Osteocyte (in vitro differentiated cells): ENCODE data around the gene MAN1A2. TPM values are rescaled to one million over a fixed set of nuclear protein-coding genes. Genes with fewer than 3 reads are reported as not detected.

Experiments used
- DNase-seq: peaks from one replicate; pipeline ENCODE4 v3.0.0; 2021; ENCODE audit warnings: mixed read lengths; ENCODE audit not compliant: unreplicated experiment; ENCODE audit errors: extremely low spot score
- H3K27ac Mint-ChIP-seq: one replicate; pipeline ENCODE4 v1.8.0; 2021; ENCODE audit warnings: mild to moderate bottlenecking, mixed read lengths; ENCODE audit not compliant: unreplicated experiment
- H3K27me3 Mint-ChIP-seq: one replicate; pipeline ENCODE4 v1.8.0; 2021; ENCODE audit warnings: mixed read lengths; ENCODE audit not compliant: unreplicated experiment
- H3K36me3 Mint-ChIP-seq: one replicate; pipeline ENCODE4 v1.8.0; 2021; ENCODE audit warnings: mixed read lengths; ENCODE audit not compliant: unreplicated experiment
- H3K4me1 Mint-ChIP-seq: one replicate; pipeline ENCODE4 v1.8.0; 2021; ENCODE audit warnings: mixed read lengths; ENCODE audit not compliant: unreplicated experiment
- H3K4me3 Mint-ChIP-seq: one replicate; pipeline ENCODE4 v1.8.0; 2021; ENCODE audit warnings: mild to moderate bottlenecking, moderate library complexity, mixed read lengths; ENCODE audit not compliant: unreplicated experiment
- H3K9me3 Mint-ChIP-seq: one replicate; pipeline ENCODE4 v1.8.0; 2021; ENCODE audit warnings: mixed read lengths; ENCODE audit not compliant: unreplicated experiment
- CTCF ChIP-seq: fragments of 200-600 bp; sonication (generic); IDR thresholded peaks from 2 replicates; pipeline ENCODE4 v1.5.0; 2021; ENCODE audit warnings: antibody characterized with exemption, mild to moderate bottlenecking, moderate library complexity
- total RNA-seq: library from RNA; stranded (reverse); gene quantifications from 2 replicates; pipeline ENCODE4 v1.2.1, GENCODE V29; 2021

The MAN1A2 gene
- total RNA-seq, 1 donor from 2014 or later, result 53.7 TPM

- DNase-seq, result no peak
- TF ChIP-seq CTCF, result no peak
- Mint-ChIP-seq H3K27me3 (peaks cover 9% of the 10 kb centered on the region), H3K27ac (no peak overlapping the region), H3K9me3 (no peaks in the 10 kb centered on the region), H3K4me3 (no peak overlapping the region), H3K36me3 (no peaks in the 10 kb centered on the region), H3K4me1 (no peaks in the 10 kb centered on the region)
Measured at GRCh38 chr1:117568999-117569398, 201.8 kb downstream of the MAN1A2 start.

- no peak for DNase-seq
- no peaks in the 10 kb centered on the region for H3K9me3 Mint-ChIP-seq
- no peaks in the 10 kb centered on the region for H3K4me1 Mint-ChIP-seq
- H3K27me3 Mint-ChIP-seq, result peaks cover 6% of the 10 kb centered on the region
- H3K4me3 Mint-ChIP-seq, result no peak overlapping the region
- TF ChIP-seq CTCF, result no peak
- H3K36me3 Mint-ChIP-seq, result no peaks in the 10 kb centered on the region
- no peak overlapping the region for H3K27ac Mint-ChIP-seq
Measured at GRCh38 chr1:117569856-117570255, 202.6 kb downstream of the MAN1A2 start.

GRCh38 chr1:117570988-117571409, 203.8 kb downstream of the MAN1A2 start:
- H3K9me3 Mint-ChIP-seq, result no peaks in the 10 kb centered on the region
- no peak overlapping the region for H3K27ac Mint-ChIP-seq
- H3K27me3 Mint-ChIP-seq, result peaks cover 5% of the 10 kb centered on the region
- H3K4me1 Mint-ChIP-seq, result no peaks in the 10 kb centered on the region
- no peak overlapping the region for H3K4me3 Mint-ChIP-seq
- no peak for TF ChIP-seq CTCF
- no peaks in the 10 kb centered on the region for H3K36me3 Mint-ChIP-seq
- DNase-seq, result no peak

GRCh38 chr1:117571496-117571895, 204.2 kb downstream of the MAN1A2 start:
- no peaks in the 10 kb centered on the region for H3K36me3 Mint-ChIP-seq
- no peak overlapping the region for H3K4me3 Mint-ChIP-seq
- peaks cover 5% of the 10 kb centered on the region for H3K27me3 Mint-ChIP-seq
- TF ChIP-seq CTCF, result no peak
- no peak overlapping the region for H3K27ac Mint-ChIP-seq
- DNase-seq, result no peak
- no peaks in the 10 kb centered on the region for H3K9me3 Mint-ChIP-seq
- no peaks in the 10 kb centered on the region for H3K4me1 Mint-ChIP-seq

GRCh38 chr1:117572546-117572945, 205.3 kb downstream of the MAN1A2 start:
- Mint-ChIP-seq H3K4me1 (no peaks in the 10 kb centered on the region), H3K36me3 (no peaks in the 10 kb centered on the region), H3K9me3 (no peaks in the 10 kb centered on the region), H3K27ac (no peak overlapping the region), H3K27me3 (peaks cover 3% of the 10 kb centered on the region), H3K4me3 (no peak overlapping the region)
- no peak for DNase-seq
- no peak for TF ChIP-seq CTCF
